Measurements from ENCODE around the gene ANKRD44. TPM values are rescaled to one million over a fixed set of nuclear protein-coding genes. Genes with fewer than 3 reads are reported as not detected.
A peak's percentile ranks its signal among the peaks of the same experiment; 100 is the strongest.

ANKRD44 gene
- total RNA-seq, 1 experiment from 2014 or later: 2.4 TPM

DNA sequence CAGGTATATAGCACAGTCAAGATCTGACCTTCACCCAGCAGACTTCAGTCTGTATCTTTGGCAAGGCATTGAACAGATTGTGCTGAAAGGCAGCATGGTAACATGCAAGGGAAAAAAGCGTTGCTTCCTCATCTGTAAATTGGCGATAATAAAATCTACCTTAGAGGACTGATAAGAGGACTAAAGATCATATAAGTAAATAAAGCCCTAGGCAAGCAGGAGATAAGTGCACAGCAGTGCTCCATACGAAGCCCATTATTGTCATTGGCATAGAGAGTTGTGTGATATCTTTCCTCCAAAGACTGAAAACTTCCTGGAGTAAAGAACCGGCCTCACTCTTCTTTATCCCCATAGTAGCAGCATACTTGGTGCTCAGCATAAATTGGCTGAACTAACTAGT, 162.6 kb downstream of the ANKRD44 start:
- H4K20me1 ChIP-seq (ENCODE audit: low read length): no peaks in the 10 kb centered on the region
- no peak overlapping the region for H3K4me2 ChIP-seq (ENCODE audit: low read length)
- H3K79me2 ChIP-seq (ENCODE audit: low read length): no peaks in the 10 kb centered on the region
- no peaks in the 10 kb centered on the region for H3K36me3 ChIP-seq (ENCODE audit: low read depth, low read length)
- no peak for DNase-seq
- no peaks in the 10 kb centered on the region for H3K9me2 ChIP-seq (replicated peaks; ENCODE audit: low read length)
- no peak overlapping the region for H3K9ac ChIP-seq (ENCODE audit: low read length)
- CTCF ChIA-PET: no interaction called here
- H2AFZ ChIP-seq (ENCODE audit: low read length): no peak overlapping the region
- BruUV-seq (replicated peaks): no TSS peak
- H3F3A ChIP-seq (ENCODE audit: low read length, unreplicated experiment): peaks cover 10% of the 10 kb centered on the region
- intact Hi-C loops (cut with micrococcal nuclease): no loop called here
- H3K27me3 ChIP-seq (ENCODE audit: low read length): no peaks in the 10 kb centered on the region
- H3K4me3 ChIP-seq (ENCODE audit: low read length): no peak overlapping the region
- no peaks in the 10 kb centered on the region for H3K9me3 ChIP-seq (ENCODE audit: low read length)
- ATAC-seq: no peak
- POLR2A ChIA-PET (ENCODE audit: unreplicated experiment): no interaction called here
- peaks cover 20% of the 10 kb centered on the region for H3K4me1 ChIP-seq (ENCODE audit: insufficient read depth, low read length)
- TF ChIP-seq EZH2 (IDR thresholded peaks at IDR 0.05; ENCODE audit: low read length, unreplicated experiment) (no peak), EZH2phosphoT487 (IDR thresholded peaks at IDR 0.05; ENCODE audit: borderline replicate concordance, low read length) (no peak)
- TF ChIP-seq, protein P1, sequence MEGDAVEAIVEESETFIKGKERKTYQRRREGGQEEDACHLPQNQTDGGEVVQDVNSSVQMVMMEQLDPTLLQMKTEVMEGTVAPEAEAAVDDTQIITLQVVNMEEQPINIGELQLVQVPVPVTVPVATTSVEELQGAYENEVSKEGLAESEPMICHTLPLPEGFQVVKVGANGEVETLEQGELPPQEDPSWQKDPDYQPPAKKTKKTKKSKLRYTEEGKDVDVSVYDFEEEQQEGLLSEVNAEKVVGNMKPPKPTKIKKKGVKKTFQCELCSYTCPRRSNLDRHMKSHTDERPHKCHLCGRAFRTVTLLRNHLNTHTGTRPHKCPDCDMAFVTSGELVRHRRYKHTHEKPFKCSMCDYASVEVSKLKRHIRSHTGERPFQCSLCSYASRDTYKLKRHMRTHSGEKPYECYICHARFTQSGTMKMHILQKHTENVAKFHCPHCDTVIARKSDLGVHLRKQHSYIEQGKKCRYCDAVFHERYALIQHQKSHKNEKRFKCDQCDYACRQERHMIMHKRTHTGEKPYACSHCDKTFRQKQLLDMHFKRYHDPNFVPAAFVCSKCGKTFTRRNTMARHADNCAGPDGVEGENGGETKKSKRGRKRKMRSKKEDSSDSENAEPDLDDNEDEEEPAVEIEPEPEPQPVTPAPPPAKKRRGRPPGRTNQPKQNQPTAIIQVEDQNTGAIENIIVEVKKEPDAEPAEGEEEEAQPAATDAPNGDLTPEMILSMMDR (conservative IDR thresholded peaks at IDR 0.05; ENCODE audit: low read depth, low read length): no peak
- H3K27ac ChIP-seq (ENCODE audit: low read length): no peak overlapping the region

DNA sequence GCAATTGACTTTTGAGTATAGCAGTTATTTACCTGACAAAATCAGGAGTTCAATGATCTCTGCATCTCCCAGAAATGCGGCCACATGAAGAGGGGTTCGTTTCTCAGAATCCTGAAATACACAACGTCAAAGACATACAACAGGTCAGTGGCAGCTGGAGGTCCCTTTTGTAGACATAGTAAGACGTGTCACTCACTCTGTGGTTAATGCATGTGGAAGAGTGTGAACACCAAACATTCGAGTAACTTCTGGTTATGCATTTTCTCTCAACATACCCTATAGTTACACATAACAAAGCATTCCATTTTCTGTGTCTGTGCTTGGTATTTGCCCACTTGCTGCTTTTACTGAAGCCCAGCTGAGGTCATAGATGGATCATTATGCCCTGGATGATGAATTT, 163.6 kb downstream of the ANKRD44 start:
- Histone ChIP-seq H4K20me1 (ENCODE audit: low read length) (no peaks in the 10 kb centered on the region), H3K9ac (ENCODE audit: low read length) (no peak overlapping the region), H2AFZ (ENCODE audit: low read length) (no peak overlapping the region), H3K9me3 (ENCODE audit: low read length) (no peaks in the 10 kb centered on the region), H3K79me2 (ENCODE audit: low read length) (no peaks in the 10 kb centered on the region), H3K4me3 (ENCODE audit: low read length) (no peak overlapping the region), H3K36me3 (ENCODE audit: low read depth, low read length) (no peaks in the 10 kb centered on the region), H3K27me3 (ENCODE audit: low read length) (no peaks in the 10 kb centered on the region), H3K9me2 (replicated peaks; ENCODE audit: low read length) (no peaks in the 10 kb centered on the region), H3F3A (ENCODE audit: low read length, unreplicated experiment) (peaks cover 10% of the 10 kb centered on the region), H3K4me1 (ENCODE audit: insufficient read depth, low read length) (peaks cover 13% of the 10 kb centered on the region), H3K27ac (ENCODE audit: low read length) (no peak overlapping the region), H3K4me2 (ENCODE audit: low read length) (no peak overlapping the region)
- ATAC-seq (no peak), DNase-seq (no peak)
- intact Hi-C loops (cut with micrococcal nuclease): no loop called here
- no peak for TF ChIP-seq EZH2phosphoT487 (IDR thresholded peaks at IDR 0.05; ENCODE audit: borderline replicate concordance, low read length)
- no peak for TF ChIP-seq EZH2 (IDR thresholded peaks at IDR 0.05; ENCODE audit: low read length, unreplicated experiment)
- TF ChIP-seq, protein P1 (conservative IDR thresholded peaks at IDR 0.05; ENCODE audit: low read depth, low read length): no peak
- BruUV-seq (replicated peaks): no TSS peak
- CTCF ChIA-PET: interaction anchor here (0.6 kb wide), 1 partner anchor 189 kb away, joined by 3 read pairs; no protein-coding TSS in a partner anchor
- POLR2A ChIA-PET (ENCODE audit: unreplicated experiment): no interaction called here

DNA sequence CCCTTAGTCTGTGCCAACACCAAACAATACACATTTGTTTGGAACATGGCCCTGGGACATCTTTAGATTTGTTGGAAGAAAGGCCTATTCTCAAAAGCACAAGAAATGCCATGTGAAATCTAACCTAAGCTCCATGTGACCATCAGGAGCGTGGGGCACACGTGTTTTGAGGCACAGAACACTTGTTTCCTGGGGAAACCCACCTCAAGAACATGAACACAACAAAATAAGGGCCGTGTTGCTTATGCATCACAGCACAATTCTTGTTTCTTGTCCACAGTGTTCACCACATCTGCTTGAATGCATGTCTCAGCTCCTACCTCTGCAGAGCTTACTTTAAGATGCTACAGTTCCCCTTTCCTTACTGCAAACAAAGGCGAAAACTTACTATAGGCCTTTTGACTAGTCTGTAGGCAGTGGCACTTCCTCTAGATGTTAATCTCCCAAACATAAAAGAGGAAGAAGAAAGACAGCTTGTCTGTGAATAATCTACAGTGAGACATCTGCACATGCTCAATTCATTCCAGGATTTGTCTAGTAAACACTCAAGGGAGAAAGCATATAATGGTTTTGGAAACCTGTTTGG, 165.0 kb downstream of the ANKRD44 start:
- peaks cover 13% of the 10 kb centered on the region for H3K4me1 ChIP-seq (ENCODE audit: insufficient read depth, low read length)
- H3K9me3 ChIP-seq (ENCODE audit: low read length): no peaks in the 10 kb centered on the region
- POLR2A ChIA-PET (ENCODE audit: unreplicated experiment): no interaction called here
- no peak overlapping the region for H3K27ac ChIP-seq (ENCODE audit: low read length)
- H4K20me1 ChIP-seq (ENCODE audit: low read length): no peaks in the 10 kb centered on the region
- H3F3A ChIP-seq (ENCODE audit: low read length, unreplicated experiment): peaks cover 10% of the 10 kb centered on the region
- CTCF ChIA-PET: no interaction called here
- no peak overlapping the region for H3K9ac ChIP-seq (ENCODE audit: low read length)
- peak; percentile 62 for DNase-seq
- peak overlapping the region; percentile 68 for H2AFZ ChIP-seq (ENCODE audit: low read length)
- H3K36me3 ChIP-seq (ENCODE audit: low read depth, low read length): no peaks in the 10 kb centered on the region
- peak overlapping the region; percentile 27; the same call in 1 of the 2 replicates for H3K4me2 ChIP-seq (ENCODE audit: low read length)
- no peaks in the 10 kb centered on the region for H3K27me3 ChIP-seq (ENCODE audit: low read length)
- TF ChIP-seq, protein P1 (conservative IDR thresholded peaks at IDR 0.05; ENCODE audit: low read depth, low read length): no peak
- TF ChIP-seq EZH2 (IDR thresholded peaks at IDR 0.05; ENCODE audit: low read length, unreplicated experiment) (no peak), EZH2phosphoT487 (IDR thresholded peaks at IDR 0.05; ENCODE audit: borderline replicate concordance, low read length) (no peak)
- no peak overlapping the region for H3K4me3 ChIP-seq (ENCODE audit: low read length)
- no peaks in the 10 kb centered on the region for H3K9me2 ChIP-seq (replicated peaks; ENCODE audit: low read length)
- peak; percentile 66 for ATAC-seq
- BruUV-seq (replicated peaks): no TSS peak
- no peaks in the 10 kb centered on the region for H3K79me2 ChIP-seq (ENCODE audit: low read length)
- intact Hi-C loops (cut with micrococcal nuclease): no loop called here

Measured in PC-3 (cell line).